DND-41 (cell line): ENCODE data around the gene FBXO15.

ENCODE experiments used
- ATAC-seq: fragments of 200-7000 bp; cut with Tn5 transposase; 3 replicates; pipeline ENCODE4 v1.9.1; 2021; ENCODE audit warnings: low read depth; ENCODE audit not compliant: insufficient read depth
- DNase-seq: peaks from one replicate; pipeline ENCODE4 v3.0.0-alpha.2; 2020
- H2AFZ ChIP-seq: 2 replicates; pipeline ENCODE4 v1.6.0; 2012; ENCODE audit warnings: low read depth, low read length
- H3K27ac ChIP-seq: 2 replicates; pipeline ENCODE4 v1.5.1; 2012; ENCODE audit warnings: low read length, inconsistent platforms
- H3K27me3 ChIP-seq: fragments of 200-600 bp; sonication (generic); 2 replicates; pipeline ENCODE4 v1.6.0; 2012; ENCODE audit warnings: low read length, mild to moderate bottlenecking, inconsistent platforms; ENCODE audit not compliant: insufficient read depth, poor library complexity
- H3K36me3 ChIP-seq: 2 replicates; pipeline ENCODE4 v1.5.1; 2012; ENCODE audit warnings: low read length, inconsistent platforms; ENCODE audit not compliant: insufficient read depth
- H3K4me1 ChIP-seq: 2 replicates; pipeline ENCODE4 v1.5.1; 2012; ENCODE audit warnings: mild to moderate bottlenecking, low read length; ENCODE audit not compliant: insufficient read depth
- H3K4me2 ChIP-seq: 2 replicates; pipeline ENCODE4 v1.6.0; 2012; ENCODE audit warnings: mild to moderate bottlenecking, moderate library complexity, low read length, inconsistent platforms; ENCODE audit not compliant: insufficient read depth
- H3K4me3 ChIP-seq, 2 experiments: fragments of 200-600 bp in 1 of 2; shearing (Covaris generic) in 1 of 2; 2 replicates each; pipeline ENCODE4 v1.5.1; 2012 to 2016; ENCODE audit warnings: inconsistent platforms in 2 of 2, low read length in 2 of 2, mild to moderate bottlenecking in 2 of 2, low read depth in 1 of 2, moderate library complexity in 1 of 2
- H3K79me2 ChIP-seq: 2 replicates; pipeline ENCODE4 v1.6.0; 2012; ENCODE audit warnings: low read length, inconsistent platforms; ENCODE audit not compliant: insufficient read depth
- H3K9ac ChIP-seq: 2 replicates; pipeline ENCODE4 v1.6.0; 2012; ENCODE audit warnings: low read depth, mild to moderate bottlenecking, inconsistent platforms, low read length, moderate library complexity
- H3K9me3 ChIP-seq: 2 replicates; pipeline ENCODE4 v1.5.1; 2012; ENCODE audit warnings: low read length, moderate library complexity, mild to moderate bottlenecking, inconsistent platforms; ENCODE audit not compliant: insufficient read depth, severe bottlenecking
- H4K20me1 ChIP-seq: 2 replicates; pipeline ENCODE4 v1.6.0; 2012; ENCODE audit warnings: low read length; ENCODE audit not compliant: insufficient read depth
- CTCF ChIP-seq: IDR thresholded peaks from 2 replicates; pipeline ENCODE4 v1.5.1; 2012; ENCODE audit warnings: borderline replicate concordance, low read length, moderate library complexity, mild to moderate bottlenecking; ENCODE audit not compliant: poor library complexity, severe bottlenecking; ENCODE audit errors: extremely low read depth
- EZH2 ChIP-seq: IDR thresholded peaks from 3 replicates; pipeline ENCODE4 v1.6.1; 2012; ENCODE audit warnings: borderline replicate concordance, low read depth, mild to moderate bottlenecking, moderate library complexity, low read length, inconsistent platforms; ENCODE audit not compliant: severe bottlenecking

FBXO15 gene

GRCh38 chr18:74139411-74139810 is 8.2 kb downstream of the FBXO15 start:
- Histone ChIP-seq H2AFZ (no peak overlapping the region), H3K36me3 (no peaks in the 10 kb centered on the region), H4K20me1 (no peaks in the 10 kb centered on the region), H3K4me3 (no peak overlapping the region), H3K27me3 (peaks cover 7% of the 10 kb centered on the region), H3K9me3 (no peaks in the 10 kb centered on the region), H3K79me2 (no peaks in the 10 kb centered on the region), H3K4me2 (no peak overlapping the region), H3K27ac (no peak overlapping the region), H3K9ac (no peak overlapping the region), H3K4me1 (no peaks in the 10 kb centered on the region)
- TF ChIP-seq CTCF: no peak
- TF ChIP-seq EZH2: no peak
- no peak for ATAC-seq
- no peak for DNase-seq

- ATAC-seq: no peak
These were observed 9.6 kb downstream of the FBXO15 start for GRCh38 chr18:74137920-74138538.

GRCh38 chr18:74132201-74132600 is 15.4 kb downstream of the FBXO15 start:
- ATAC-seq (no peak), DNase-seq (no peak)
- no peaks in the 10 kb centered on the region for H3K36me3 ChIP-seq
- no peak overlapping the region for H3K4me3 ChIP-seq
- no peak overlapping the region for H3K9ac ChIP-seq
- H3K4me1 ChIP-seq: no peaks in the 10 kb centered on the region
- H4K20me1 ChIP-seq: no peaks in the 10 kb centered on the region
- peaks cover 8% of the 10 kb centered on the region for H3K27me3 ChIP-seq
- H3K4me2 ChIP-seq: no peak overlapping the region
- no peak for TF ChIP-seq EZH2
- no peak for TF ChIP-seq CTCF
- H3K79me2 ChIP-seq: no peaks in the 10 kb centered on the region
- H2AFZ ChIP-seq: no peak overlapping the region
- H3K9me3 ChIP-seq: no peaks in the 10 kb centered on the region
- H3K27ac ChIP-seq: no peak overlapping the region

More at GRCh38 chr18:74137920-74138538, 9.6 kb downstream of the FBXO15 start:
- no peaks in the 10 kb centered on the region for H3K4me1 ChIP-seq
- H3K9me3 ChIP-seq: no peaks in the 10 kb centered on the region
- H3K79me2 ChIP-seq: no peaks in the 10 kb centered on the region
- no peak overlapping the region for H3K4me2 ChIP-seq
- TF ChIP-seq CTCF: no peak
- no peak for TF ChIP-seq EZH2
- no peak overlapping the region for H3K4me3 ChIP-seq
- H3K27me3 ChIP-seq: peaks cover 7% of the 10 kb centered on the region
- H2AFZ ChIP-seq: no peak overlapping the region
- H4K20me1 ChIP-seq: no peaks in the 10 kb centered on the region
- H3K27ac ChIP-seq: no peak overlapping the region
- H3K36me3 ChIP-seq: no peaks in the 10 kb centered on the region
- no peak for DNase-seq
- H3K9ac ChIP-seq: no peak overlapping the region
